EH (cell line): Measurements from ENCODE around the gene VPS13D.

Experiments used
- DNase-seq: peaks from one replicate; pipeline ENCODE4 v3.0.0-alpha.2; 2015; ENCODE audit warnings: low read depth

Gene VPS13D

GRCh38 chr1:12540580-12541273 is 310.9 kb downstream of the VPS13D start:
- DNase-seq: no peak

GRCh38 chr1:12541274-12542137 is 311.7 kb downstream of the VPS13D start:
- DNase-seq: peak; percentile 22

- DNase-seq: no peak
Observed at GRCh38 chr1:12542138-12542465, 312.3 kb downstream of the VPS13D start.

- peak; percentile 56 for DNase-seq
Observed at GRCh38 chr1:12542616-12543592, 313.1 kb downstream of the VPS13D start.

- DNase-seq: no peak
Observed at GRCh38 chr1:12543740-12544154, 313.9 kb downstream of the VPS13D start.

- DNase-seq: no peak
Observed at GRCh38 chr1:12544357-12544756, 314.5 kb downstream of the VPS13D start.

- no peak for DNase-seq
Observed at GRCh38 chr1:12544992-12545391, 315.2 kb downstream of the VPS13D start.

GRCh38 chr1:12546771-12547585 is 317.1 kb downstream of the VPS13D start:
- DNase-seq: no peak

- DNase-seq: no peak
Observed at GRCh38 chr1:12547586-12548225, 317.9 kb downstream of the VPS13D start.

- no peak for DNase-seq
Observed at GRCh38 chr1:12548279-12548972, 318.6 kb downstream of the VPS13D start.

GRCh38 chr1:12548973-12549459 is 319.2 kb downstream of the VPS13D start:
- peak; percentile 48 for DNase-seq

- peak; percentile 92 for DNase-seq
Observed at GRCh38 chr1:12549460-12550349, 319.9 kb downstream of the VPS13D start.

- no peak for DNase-seq
Observed at GRCh38 chr1:12551584-12551983, 321.8 kb downstream of the VPS13D start.

- DNase-seq: no peak
Observed at GRCh38 chr1:12552111-12552888, 322.5 kb downstream of the VPS13D start.

GRCh38 chr1:12552951-12553921 is 323.4 kb downstream of the VPS13D start:
- DNase-seq: peak; percentile 64

GRCh38 chr1:12553963-12554362 is 324.1 kb downstream of the VPS13D start:
- no peak for DNase-seq
